GM21447 (cell line): ENCODE results near the gene NTMT2.
"Not testable (repeated sequence)": the region's sequence is repeated elsewhere in the genome, so short reads cannot be mapped to it uniquely, and the experiment has no call there.

Experiments used
- ATAC-seq: cut with Tn5 transposase; IDR thresholded peaks from one replicate; pipeline ENCODE4 v1.9.1; 2021; ENCODE audit not compliant: unreplicated experiment

Gene NTMT2

DNA sequence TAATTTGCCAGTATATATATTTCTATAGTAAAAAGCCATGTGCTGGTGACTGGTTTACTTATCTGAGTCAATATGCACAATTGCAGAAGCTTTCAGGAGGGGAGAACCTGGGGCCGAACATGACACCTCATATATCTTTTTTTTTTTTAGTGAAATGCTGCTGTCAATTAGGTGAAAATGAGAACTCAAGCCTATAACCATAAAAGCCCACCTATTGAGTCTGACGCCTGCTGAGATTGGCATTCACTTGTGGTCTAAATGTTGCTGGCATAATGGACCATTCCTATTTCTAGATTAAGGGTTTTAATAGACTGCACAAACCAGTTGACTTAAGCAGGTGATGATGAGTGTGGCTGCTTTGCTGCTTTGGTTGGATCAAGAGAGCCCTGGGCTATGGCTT lies 10.8 kb downstream of the NTMT2 start:
- ATAC-seq = no peak

DNA sequence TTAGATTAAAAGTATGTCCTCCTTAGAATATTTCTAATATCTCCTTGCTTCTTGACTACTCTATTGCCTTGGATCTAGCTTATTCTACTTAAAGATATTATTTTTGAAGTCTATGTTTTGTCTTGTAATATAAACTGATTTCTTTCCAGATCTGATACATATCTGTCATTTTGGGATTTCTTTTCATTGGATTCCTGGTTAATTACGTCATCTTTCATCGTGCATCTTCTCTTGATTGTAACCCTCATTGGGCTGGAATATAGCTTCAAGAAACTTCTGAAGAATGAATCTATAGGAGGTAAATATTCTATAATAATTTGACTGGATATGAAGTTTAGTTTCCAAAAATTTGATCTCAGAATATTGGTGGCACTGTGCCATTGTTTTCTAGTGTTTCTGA lies 12.1 kb downstream of the NTMT2 start:
- no peak for ATAC-seq

DNA sequence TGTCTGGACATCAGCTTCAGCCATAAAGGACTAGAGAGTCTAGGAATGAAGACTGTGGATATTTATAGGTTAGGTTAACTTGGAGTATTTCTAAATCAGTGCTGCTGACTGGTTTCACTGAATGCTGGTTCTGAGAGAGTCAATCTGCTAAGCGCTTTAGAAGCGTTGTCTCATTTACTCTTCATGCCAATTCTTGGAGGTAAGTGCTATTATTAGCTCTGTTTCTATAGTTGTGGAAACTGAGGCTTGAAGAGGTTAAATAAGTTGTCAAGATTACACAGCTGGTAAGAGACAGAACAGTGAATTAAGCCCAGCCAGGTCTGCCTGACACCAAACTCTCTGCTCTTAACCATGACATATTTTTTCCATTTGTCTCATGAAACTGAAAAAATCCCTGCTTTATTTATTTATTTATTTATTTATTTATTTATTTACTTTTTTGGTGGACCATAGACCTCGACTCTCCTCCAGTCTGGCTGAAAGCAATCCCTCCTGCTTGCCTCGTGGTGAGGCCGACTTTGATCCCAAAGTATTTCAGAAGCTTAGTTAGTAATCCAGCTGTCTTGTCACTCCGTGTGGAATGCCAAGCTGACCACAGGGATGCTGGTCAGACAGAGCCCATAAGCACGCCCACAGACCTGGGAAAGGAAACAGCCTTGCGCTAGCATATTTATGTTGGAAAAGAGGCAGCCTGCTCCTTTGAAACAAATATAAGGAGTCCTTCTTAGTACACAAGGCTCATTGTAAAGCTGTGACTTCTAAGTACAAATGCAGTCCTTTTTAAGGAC lies 16.9 kb downstream of the NTMT2 start:
- ATAC-seq = no peak

DNA sequence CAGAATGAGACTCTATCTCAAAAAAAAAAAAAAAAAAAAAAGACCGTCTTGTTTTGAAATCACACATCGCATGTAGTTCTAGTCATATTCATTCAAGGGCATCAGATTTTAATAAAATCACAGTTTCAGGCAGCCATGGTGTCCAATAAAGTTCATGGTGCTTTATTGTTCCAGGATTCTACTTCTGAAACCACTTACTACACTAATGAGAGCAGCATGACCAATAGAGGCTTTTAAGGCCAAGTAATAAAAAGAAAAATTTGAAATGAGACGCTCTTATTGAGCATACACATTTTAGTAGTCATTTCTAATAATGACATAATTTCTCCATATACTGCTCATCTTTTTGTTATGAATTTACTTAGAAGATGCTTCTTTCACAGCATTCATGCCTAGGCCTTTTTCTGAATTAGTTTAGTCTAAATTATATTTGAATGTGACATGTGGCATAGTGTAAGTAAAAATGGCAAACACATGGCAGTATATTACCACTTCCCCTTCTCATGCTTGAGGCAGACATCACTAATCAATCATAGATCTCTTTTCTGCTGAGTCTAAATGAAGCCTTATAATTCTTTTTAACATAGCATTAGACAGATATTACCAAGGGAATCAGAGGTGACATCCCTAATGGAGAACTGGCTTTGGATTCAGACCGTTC lies 18.5 kb downstream of the NTMT2 start:
- no peak for ATAC-seq

DNA sequence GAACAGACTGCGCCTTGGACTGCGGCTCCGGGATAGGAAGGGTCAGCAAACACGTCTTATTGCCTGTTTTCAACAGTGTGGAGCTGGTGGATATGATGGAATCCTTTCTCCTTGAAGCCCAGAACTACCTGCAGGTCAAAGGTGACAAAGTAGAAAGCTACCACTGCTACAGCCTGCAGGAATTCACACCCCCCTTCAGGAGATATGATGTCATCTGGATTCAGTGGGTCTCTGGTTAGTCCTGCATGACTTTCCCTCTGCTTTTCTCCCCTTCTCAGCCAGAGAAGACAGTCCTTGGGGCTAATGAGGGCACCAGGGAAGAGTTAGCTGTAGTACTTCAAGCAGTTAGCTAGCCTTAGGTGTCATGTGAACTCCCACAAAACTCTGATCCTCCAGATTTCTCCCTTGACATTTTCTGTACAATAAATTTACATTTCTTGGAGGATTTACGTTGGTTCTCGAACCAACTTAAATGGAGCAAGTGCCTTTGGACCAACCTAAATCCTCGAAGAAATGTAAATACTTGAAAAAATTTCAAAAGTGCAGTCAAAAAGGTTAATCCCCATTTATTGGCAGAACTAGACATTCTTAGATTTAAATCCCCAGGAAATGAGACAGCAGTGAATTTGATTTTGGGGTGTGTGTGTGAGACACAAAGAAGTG lies 20.9 kb downstream of the NTMT2 start:
- ATAC-seq = no peak

DNA sequence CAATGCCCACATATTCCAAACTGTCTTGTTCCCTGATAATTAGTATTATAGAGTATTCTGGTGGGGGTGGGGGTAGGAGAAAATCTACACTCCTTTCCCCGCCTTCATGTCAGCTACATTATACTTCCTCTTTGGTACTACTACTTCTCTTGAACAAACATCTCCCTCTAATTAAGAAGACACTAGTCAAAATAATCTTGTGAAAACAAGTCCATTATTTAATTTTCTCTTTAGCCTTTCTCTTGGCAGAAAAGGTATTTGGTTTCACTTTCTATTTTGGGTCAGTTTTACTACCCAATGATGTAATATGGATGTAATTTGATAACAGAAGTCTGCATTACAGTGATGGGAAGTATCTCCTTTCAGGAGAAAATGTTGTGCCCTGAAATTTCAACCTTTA lies 22.5 kb downstream of the NTMT2 start:
- ATAC-seq = no peak

DNA sequence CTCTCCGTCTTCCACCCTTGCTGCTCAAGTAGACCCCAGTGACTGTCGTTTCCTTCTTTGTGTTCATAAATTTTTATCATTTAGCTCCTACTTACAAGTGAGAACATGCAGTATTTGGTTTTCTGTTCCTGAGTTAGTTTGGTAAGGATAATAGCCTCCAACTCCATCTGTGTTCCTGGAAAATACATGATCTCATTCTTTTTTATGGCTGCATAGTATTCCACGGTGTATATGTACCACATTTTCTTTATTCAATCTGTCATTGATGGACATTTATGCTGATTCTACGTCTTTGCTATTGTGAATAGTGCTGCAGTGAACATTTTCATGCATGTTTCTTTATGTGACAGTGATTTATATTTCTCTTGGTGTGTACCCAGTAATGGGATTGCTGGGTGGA lies 24.8 kb downstream of the NTMT2 start:
- not testable (repeated sequence) for ATAC-seq

DNA sequence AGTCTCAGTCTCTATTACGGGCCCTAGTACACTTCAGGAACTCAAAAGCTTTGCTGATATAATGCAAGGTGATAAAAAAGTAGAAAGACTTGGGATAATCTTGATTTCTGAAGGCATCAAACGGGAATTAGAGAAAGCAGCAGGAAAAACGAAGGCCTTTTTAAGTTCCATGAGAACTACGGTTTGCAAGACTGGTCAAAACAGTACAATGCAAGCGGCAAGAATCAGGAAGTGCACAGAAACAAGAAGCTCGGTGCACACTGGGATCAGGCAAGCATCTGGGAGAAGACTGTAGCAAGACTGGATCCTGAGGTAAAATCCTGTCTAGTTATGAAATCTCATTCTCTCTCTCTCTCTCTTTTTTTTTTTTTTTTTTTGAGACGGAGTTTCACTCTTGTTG lies 28.6 kb downstream of the NTMT2 start:
- ATAC-seq = no peak

DNA sequence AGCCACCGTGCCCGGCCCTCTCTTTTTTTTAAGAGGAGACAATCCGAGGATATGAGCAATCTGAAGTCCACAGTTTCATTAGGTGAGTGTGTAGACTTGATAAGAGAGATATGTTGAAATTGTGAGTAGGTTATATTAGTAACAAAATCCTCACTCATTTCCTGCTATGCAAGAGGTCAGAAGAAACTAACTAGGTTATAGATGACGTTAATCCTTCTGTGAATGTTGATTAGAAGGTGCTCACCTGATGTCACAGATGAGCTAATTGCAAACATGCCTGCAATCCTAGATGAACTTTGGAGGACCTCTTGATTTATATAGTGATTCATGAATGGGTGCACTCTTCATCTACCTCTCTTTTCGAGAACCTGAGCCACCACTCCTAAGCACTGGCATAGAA lies 29.3 kb downstream of the NTMT2 start:
- ATAC-seq = no peak

DNA sequence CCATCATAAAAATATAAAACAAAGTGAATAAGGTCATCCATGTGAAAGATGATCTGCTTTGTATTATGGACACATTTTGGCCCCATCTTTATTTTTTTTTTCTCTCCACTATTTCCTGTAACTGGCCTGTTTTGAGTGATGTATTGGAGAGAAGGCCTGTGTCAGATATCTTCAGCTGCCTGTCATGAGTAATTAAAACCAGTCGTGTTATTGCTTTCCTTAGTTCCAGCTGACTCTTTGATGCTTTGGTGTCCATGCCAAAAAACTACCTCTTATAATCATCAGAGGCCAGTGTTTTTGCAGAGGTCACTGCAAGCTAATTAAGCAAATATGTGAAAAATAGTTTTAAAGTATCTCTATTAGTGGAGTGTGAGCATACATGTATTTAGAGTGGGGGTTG lies 29.7 kb downstream of the NTMT2 start:
- no peak for ATAC-seq

DNA sequence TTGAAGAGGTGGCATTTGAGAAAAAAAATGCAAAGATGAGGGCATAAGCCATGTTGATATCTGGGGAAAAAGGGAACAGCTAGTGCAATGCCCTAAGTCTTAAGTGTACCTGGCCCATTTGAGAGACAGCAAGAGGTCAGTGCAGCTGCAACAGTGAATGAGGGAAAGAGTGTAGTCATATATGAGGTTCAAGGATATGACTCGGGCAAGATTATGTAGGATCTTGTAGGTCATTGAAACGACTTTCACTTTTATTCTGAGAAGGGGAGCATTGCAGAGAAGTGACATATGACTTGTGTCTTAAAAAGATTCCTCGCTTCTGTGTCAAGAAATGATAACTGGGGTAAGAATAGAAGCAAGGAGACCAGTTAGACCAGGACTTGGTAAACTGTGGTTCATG lies 31.0 kb downstream of the NTMT2 start:
- ATAC-seq = no peak

DNA sequence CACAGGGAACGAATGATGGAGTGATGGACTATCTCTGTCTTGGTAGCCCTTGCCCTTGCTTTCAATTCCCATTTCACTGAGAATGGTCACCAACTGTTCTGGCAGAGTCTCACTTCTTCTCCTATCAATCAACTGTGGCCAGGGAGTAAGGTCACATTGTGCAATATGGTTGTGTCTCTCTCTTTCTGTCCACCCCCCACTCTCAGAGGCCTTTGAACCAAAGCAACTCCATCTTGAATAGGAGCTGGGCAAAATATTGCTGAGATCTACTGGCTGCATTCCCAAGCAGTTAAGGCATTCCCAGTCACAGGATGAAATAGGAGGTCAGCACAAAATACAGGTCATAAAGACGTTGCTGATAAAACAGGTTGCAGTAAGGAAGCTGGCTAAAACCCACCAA lies 36.7 kb downstream of the NTMT2 start:
- ATAC-seq = no peak

DNA sequence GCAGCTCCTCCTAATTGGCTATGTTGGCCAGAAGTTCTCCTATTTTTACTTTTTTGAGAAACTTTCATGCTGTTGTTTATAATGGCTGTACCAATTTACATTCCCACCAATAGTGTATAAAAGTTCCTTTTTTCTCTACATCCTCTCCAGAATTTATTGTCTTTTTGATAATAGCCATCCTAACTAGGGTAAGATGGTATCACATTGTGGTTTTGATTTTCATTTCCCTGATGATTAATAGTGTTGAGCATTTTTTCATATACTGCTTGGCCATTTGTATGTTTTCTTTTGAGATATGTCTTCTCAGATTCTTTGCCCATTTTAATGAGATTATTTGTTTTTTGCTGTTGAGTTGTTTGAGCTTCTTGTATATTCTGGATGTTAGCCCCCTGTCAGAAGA lies 46.8 kb downstream of the NTMT2 start:
- no peak for ATAC-seq

DNA sequence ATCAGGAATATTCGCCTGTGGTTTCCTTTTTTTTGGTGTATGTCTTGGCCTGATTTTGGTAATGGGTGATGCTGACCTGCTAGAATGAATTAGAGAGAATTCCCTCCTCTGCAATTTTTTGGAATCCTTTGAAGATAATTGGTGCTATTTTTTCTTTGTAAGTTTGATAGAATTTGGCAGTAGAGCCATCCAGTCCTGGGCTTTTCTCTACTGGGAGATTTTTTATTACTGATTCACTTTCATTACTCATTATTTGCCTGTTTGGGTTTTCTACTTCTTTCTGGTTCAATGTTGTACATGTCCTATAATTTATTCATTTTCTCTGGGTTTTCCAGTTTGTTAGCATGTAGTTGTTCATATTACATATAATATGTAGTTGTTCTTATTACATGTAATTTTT lies 48.7 kb downstream of the NTMT2 start:
- ATAC-seq = no peak

DNA sequence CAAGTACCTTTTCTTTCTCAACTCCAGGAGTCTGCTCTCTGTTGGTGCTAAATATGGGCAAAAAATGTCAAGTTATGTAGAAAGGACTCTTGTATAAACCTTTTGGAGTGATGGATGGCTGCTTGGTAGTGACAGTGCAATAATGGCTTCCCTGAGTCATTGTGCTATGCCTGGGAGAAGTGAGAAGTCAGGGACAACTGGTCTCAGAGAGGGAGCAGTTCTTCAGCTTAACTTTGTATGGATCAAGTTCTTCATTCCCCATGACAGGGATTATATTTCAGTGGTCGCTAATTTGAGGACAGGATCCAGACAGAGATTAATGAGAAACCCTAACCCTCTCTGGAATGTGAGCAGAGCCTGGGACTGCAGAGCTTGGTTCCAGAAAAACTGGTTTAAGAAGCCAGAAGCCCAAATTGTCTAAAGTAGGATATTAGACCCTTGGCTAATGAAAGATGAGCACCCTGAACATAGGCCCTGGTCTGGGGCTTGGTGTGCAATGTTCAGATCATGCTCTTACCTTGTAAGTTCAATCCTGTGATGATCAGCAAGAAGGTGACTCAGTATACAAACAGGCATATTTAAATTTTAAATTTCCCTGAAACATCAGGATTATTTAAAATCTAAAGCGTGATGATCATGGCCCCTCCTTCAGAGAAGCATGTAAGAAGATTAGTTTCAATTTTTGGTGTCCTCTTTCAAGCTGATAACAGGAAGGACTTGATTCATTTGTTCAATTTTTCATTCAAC lies 50.9 kb downstream of the NTMT2 start:
- ATAC-seq = no peak

DNA sequence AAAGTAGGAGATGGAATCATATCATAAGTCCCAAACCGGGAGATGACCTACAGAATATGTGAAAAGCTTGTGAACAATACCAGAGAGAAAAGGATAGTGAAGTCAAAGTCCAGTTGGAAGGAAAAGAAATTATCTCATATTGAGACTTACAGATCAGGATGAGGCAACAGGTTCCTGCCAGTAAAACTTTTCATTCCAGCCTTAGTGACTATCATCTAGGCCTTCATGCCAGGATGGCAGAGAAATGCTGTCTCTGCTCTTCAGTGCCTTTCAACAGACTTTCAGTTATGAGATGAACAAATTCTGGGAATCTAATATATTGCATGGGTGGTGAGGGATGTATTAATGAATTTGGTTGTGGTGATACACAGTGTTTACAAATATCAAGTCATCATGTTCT lies 52.3 kb downstream of the NTMT2 start:
- no peak for ATAC-seq

DNA sequence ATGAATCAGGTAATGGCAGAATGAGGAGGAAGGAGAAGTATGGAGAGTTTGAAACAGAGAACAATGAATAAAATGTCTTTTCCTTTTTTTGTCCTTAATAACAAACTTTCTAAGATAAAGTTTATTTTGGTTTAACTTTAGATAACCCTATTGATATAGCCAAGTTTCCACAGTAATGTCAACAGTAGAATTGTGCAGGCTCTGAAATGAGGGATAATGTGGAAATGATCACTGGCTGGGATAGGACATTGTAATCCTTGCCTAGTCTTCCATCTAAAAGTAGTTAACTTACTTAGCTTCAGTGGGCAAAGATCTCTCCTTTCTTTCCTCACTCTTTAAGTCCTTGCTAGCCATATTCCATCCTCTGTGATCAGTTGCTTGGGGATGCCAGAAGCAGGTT lies 52.8 kb downstream of the NTMT2 start:
- no peak for ATAC-seq

DNA sequence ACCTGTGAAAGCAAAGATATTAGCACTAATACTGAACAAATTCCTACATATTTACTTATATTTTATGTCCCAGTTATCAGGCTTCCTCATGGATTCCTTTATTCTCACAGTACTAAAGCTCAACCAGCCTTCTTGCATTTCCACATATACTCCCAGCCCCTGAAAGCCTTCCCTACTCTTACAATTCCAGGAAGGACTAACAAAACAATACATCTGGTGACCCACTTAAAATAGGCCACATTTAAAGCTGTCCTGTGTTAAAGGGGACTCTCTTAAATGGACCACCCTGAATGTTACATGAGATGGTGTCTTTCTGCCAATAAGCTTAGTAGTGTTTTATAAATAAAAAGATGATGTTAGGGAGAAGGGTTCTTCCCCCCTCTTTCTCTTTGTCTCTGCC lies 54.4 kb downstream of the NTMT2 start:
- no peak for ATAC-seq

DNA sequence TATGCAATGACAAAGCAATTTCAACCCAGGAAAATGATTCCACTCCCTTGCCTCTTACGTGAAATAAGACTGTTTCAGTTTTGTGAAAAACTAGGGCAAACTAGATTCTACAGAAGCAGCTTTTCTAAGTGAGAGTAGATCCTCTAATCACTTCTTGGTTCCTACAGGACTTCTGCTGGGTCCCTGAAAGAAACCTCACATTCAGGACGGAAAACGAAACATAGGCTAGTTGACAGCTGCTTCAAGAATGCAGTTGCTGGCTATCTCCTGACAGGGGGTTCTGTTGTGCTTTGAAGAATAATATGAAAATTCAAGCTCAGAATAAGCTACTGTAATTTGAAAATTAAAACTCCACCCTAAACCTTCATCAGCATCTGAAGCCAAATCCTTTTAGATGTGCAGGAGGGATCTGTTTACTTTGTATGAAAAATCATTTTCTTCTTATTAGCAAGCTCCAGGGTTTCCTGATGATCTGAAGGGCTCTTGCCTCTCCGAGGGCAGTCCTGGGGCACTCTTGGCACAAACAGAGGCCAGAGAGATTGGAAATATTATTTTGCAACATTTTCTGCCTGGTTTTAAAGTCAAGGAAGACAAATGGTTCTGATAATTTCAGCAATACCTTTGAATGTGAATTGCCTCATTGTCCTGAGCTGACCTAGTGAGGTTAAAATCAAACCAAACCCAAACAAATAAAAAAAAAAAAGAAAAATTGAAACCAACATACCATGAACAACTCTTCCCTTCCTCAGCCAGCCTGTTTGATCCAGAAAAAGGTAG lies 55.0 kb downstream of the NTMT2 start:
- ATAC-seq = no peak

DNA sequence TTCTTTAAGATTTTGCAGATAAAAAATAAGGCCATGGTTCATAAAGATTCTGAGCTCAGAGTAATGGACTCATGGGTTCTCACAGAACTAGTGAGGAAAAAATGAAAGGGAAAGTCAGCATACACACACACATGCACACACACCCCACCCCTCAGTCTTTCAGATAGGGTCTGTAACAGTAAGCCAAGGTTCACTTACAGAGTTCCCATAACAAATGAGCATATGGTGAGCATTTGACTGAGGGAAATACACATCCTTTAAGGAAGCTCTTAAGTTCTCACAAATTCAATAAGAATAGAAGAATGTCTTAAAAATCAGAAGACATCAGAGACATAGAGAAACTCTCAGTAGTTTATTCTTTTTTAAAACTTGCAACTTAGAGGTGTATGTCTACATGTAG lies 57.9 kb downstream of the NTMT2 start:
- no peak for ATAC-seq

DNA sequence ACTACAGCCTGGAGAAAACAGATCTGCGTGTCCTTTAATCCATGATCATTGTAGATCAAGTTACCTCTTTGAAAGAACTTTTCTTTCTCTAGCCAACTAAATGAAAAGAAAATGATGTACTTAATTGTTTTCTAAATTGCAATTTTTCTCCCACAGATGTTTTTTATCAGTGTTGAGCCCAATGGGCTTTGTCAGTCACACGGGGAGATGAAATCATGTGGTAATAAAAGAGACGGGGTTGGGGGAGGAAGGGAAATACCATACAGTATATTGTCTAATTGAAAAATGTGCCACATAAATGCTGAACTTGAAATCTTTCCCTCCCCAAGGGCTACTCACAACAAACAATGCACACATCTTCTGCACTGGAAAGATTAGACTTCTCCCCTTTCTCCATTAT lies 58.4 kb downstream of the NTMT2 start:
- no peak for ATAC-seq
